ENCODE measurements around the gene PHTF1. TPM values are rescaled to one million over a fixed set of nuclear protein-coding genes. Genes with fewer than 3 reads are reported as not detected.

The PHTF1 gene
- total and polyA plus RNA-seq, 8 donors, result 4.6 to 12.9 (median 6.3) TPM

GRCh38 chr1:113666126-113666525, 93.2 kb downstream of the PHTF1 start:
- no peak for TF ChIP-seq CTCF (IDR thresholded peaks at IDR 0.05)
- 97 to 100% methylated on average over 2 of the region's 2 CpGs for WGBS, 2 donors
- Histone ChIP-seq H3K27ac (no peak overlapping the region), H3K9me3 (no peaks in the 10 kb centered on the region), H3K4me1 (no peaks in the 10 kb centered on the region), H3K4me3 (no peak overlapping the region), H3K36me3 (peaks cover 0 to 8% (median 0%) of the 10 kb centered on the region in 3 donors), H3K27me3 (no peaks in the 10 kb centered on the region)
- no peak for FAIRE-seq
- no peak for ATAC-seq
- DNase-seq, result no peak
- intact Hi-C loops (cut with DNase I), result no loop called here

- no peak for TF ChIP-seq CTCF (IDR thresholded peaks at IDR 0.05)
- DNase-seq (no peak), FAIRE-seq (no peak), ATAC-seq (no peak)
- Histone ChIP-seq H3K9me3 (no peaks in the 10 kb centered on the region), H3K36me3 (peaks cover 0 to 8% (median 0%) of the 10 kb centered on the region in 3 donors), H3K4me3 (no peak overlapping the region), H3K4me1 (no peaks in the 10 kb centered on the region), H3K27me3 (no peaks in the 10 kb centered on the region), H3K27ac (no peak overlapping the region)
- intact Hi-C loops (cut with DNase I), result no loop called here
Measured at GRCh38 chr1:113665071-113665470, 94.2 kb downstream of the PHTF1 start.

GRCh38 chr1:113663165-113663951, 95.9 kb downstream of the PHTF1 start:
- H3K27me3 ChIP-seq, result no peaks in the 10 kb centered on the region
- no peak overlapping the region for H3K4me3 ChIP-seq
- H3K36me3 ChIP-seq, result peaks cover 0 to 8% (median 0%) of the 10 kb centered on the region in 3 donors
- H3K4me1 ChIP-seq, result no peaks in the 10 kb centered on the region
- intact Hi-C loops (cut with DNase I), result no loop called here
- H3K27ac ChIP-seq, result no peak overlapping the region
- ATAC-seq, result no peak
- FAIRE-seq, result no peak
- 91 to 93% methylated on average over 5 of the region's 5 CpGs for WGBS, 2 donors
- H3K9me3 ChIP-seq, result no peaks in the 10 kb centered on the region
- TF ChIP-seq CTCF (IDR thresholded peaks at IDR 0.05), result no peak
- no peak for DNase-seq

GRCh38 chr1:113662101-113662500, 97.2 kb downstream of the PHTF1 start:
- no peak for TF ChIP-seq CTCF (IDR thresholded peaks at IDR 0.05)
- 100% methylated on average over 1 of the region's 1 CpG for WGBS, 2 donors
- intact Hi-C loops (cut with DNase I), result no loop called here
- Histone ChIP-seq H3K27me3 (no peaks in the 10 kb centered on the region), H3K4me1 (no peaks in the 10 kb centered on the region), H3K4me3 (no peak overlapping the region), H3K27ac (no peak overlapping the region), H3K9me3 (no peaks in the 10 kb centered on the region), H3K36me3 (peaks cover 0 to 8% (median 0%) of the 10 kb centered on the region in 3 donors)
- ATAC-seq (no peak), FAIRE-seq (no peak), DNase-seq (no peak)

- no peak overlapping the region for H3K4me3 ChIP-seq
- H3K36me3 ChIP-seq, result no peaks in the 10 kb centered on the region
- DNase-seq (no peak), ATAC-seq (no peak), FAIRE-seq (no peak)
- WGBS, 2 donors, result 63 to 67% methylated on average over 3 of the region's 3 CpGs
- H3K4me1 ChIP-seq, result no peaks in the 10 kb centered on the region
- no peak overlapping the region for H3K27ac ChIP-seq
- intact Hi-C loops (cut with DNase I), result no loop called here
- TF ChIP-seq CTCF (IDR thresholded peaks at IDR 0.05), result no peak
- H3K27me3 ChIP-seq, result no peaks in the 10 kb centered on the region
- no peaks in the 10 kb centered on the region for H3K9me3 ChIP-seq
Measured at GRCh38 chr1:113660088-113660487, 99.2 kb downstream of the PHTF1 start.
